Fibroblast of peridontal ligament (primary cell): ENCODE measurements around the gene FRMD4A.

Source experiments
- DNase-seq: peaks from one replicate; pipeline ENCODE4 v3.0.0-alpha.2; 2010; ENCODE audit errors: extremely low read depth

FRMD4A gene

GRCh38 chr10:13617116-13617515 is 713.6 kb downstream of the FRMD4A start:
- peak; percentile 65 for DNase-seq

GRCh38 chr10:13615650-13616300 is 714.9 kb downstream of the FRMD4A start:
- DNase-seq: no peak

- DNase-seq: peak; percentile 59
Measured at GRCh38 chr10:13614530-13615332, 716.0 kb downstream of the FRMD4A start.

- DNase-seq: peak; percentile 82
Measured at GRCh38 chr10:13613519-13613918, 717.2 kb downstream of the FRMD4A start.

- DNase-seq: no peak
Measured at GRCh38 chr10:13612654-13613373, 717.9 kb downstream of the FRMD4A start.

- peak; percentile 38 for DNase-seq
Measured at GRCh38 chr10:13608246-13608853, 722.4 kb downstream of the FRMD4A start.

- no peak for DNase-seq
Measured at GRCh38 chr10:13604357-13605040, 726.2 kb downstream of the FRMD4A start.

GRCh38 chr10:13597909-13598308 is 732.8 kb downstream of the FRMD4A start:
- no peak for DNase-seq

- no peak for DNase-seq
Measured at GRCh38 chr10:13594641-13595040, 736.1 kb downstream of the FRMD4A start.
